Measurements from ENCODE around the gene HDC. TPM values are rescaled to one million over a fixed set of nuclear protein-coding genes. Genes with fewer than 3 reads are reported as not detected.

HDC gene
- total RNA-seq, 1 donor from 2014 or later: 8.1 TPM

DNA sequence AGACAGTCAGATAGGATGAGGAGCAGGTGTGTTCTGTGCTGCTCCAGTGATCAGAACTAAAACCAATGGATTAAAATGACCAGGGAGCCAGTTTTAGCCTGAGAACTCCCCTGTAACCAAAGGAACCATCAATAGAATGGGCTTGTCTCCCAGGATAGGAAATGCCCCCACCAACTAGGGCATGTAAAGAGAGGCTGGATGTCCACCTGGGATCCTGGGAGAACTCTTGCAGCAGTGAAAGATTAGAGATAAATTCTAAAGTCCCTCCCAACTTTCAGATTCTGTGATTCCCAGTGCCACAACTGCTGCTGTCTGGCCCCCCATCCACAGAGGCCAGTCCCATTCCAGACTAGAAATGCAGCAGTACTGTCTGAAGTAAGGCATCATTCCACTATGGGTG lies 33.8 kb downstream of the HDC start:
- no peak for DNase-seq (ENCODE audit: low spot score)
- intact Hi-C loops (cut with DNase I): no loop called here
- no peak for ATAC-seq

DNA sequence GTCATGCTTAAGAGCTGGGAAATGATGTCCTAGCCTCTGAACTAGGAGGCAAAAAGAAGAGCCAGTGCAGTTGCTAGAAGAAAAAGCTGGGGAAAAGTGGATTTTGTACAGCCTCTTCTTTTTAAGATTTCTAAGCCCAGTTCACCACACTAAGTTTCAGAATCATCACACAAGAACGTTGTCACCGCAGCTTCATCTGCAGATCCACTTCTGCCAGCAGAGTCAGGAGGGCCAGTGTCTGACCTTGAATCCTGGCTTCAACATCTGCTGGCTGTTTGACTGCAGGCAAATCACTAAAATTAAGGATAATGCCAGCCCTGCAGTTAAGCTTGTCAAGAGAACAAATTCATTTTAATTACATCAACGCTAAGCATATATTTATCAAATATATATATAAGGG lies 36.2 kb downstream of the HDC start:
- intact Hi-C loops (cut with DNase I): no loop called here
- DNase-seq (ENCODE audit: low spot score) (no peak), ATAC-seq (peak; percentile 66)

DNA sequence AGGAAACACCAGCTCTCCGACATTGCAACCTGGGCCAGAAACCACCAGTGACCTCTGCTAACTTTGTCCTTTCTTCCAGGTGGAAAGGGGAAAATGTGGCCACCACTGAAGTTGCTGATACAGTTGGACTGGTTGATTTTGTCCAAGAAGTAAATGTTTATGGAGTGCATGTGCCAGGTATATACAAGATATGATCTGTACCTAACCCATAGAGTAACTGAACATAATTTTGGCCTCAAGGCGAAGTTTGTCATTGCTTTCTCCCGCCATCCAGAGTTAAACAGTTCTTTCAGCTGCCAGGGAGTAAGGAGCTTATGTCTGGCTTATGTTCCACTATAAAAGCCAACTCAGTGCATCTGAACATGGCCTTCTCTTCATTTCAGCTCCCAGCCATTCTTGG lies 36.7 kb downstream of the HDC start:
- ATAC-seq (no peak), DNase-seq (ENCODE audit: low spot score) (no peak)
- intact Hi-C loops (cut with DNase I): no loop called here

DNA sequence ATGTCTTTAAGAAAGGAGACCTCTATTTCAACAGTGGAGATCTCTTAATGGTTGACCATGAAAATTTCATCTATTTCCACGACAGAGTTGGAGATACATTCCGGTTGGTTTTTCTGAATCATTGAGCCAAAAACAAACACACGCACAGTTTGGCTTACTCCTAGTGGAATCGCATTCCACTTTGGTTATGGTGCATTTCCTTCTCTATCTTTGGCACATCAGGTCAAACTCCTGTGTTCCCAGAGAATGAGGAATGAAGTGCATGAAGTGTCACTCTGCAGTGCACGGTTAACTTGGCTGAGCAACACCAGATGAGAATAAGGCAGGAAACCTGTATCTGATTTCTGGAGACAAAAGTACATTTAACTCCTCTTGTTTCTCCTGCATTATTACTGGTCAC lies 38.5 kb downstream of the HDC start:
- DNase-seq (ENCODE audit: low spot score): no peak
- intact Hi-C loops (cut with DNase I): no loop called here
- ATAC-seq: no peak

GRCh38 chr15:50225938-50226337 lies 39.6 kb downstream of the HDC start:
- no peak for DNase-seq (ENCODE audit: low spot score)
- intact Hi-C loops (cut with DNase I): no loop called here
- ATAC-seq: no peak

- ATAC-seq (no peak), DNase-seq (ENCODE audit: low spot score) (no peak)
- intact Hi-C loops (cut with DNase I): no loop called here
Measured at GRCh38 chr15:50225057-50225456, 40.5 kb downstream of the HDC start.

DNA sequence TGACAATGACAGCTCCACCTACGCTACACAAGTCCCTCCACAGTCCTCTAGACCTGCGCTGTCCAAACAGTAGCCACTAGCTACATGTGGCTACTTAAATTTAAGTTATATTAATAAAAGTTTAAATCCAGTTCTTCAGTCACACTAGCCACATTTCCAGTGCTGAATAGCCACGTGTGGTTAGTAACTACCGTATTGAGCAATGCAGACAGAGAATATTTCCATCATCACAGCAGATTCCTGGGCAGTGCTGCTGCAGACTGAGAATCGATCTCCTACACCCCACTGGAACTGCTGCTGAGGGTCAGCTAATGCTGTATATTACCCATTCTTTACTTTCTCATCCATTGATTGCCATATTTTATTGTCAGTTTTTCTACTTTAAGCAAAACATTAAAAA lies 40.9 kb downstream of the HDC start:
- DNase-seq (ENCODE audit: low spot score): no peak
- no peak for ATAC-seq
- intact Hi-C loops (cut with DNase I): no loop called here

DNA sequence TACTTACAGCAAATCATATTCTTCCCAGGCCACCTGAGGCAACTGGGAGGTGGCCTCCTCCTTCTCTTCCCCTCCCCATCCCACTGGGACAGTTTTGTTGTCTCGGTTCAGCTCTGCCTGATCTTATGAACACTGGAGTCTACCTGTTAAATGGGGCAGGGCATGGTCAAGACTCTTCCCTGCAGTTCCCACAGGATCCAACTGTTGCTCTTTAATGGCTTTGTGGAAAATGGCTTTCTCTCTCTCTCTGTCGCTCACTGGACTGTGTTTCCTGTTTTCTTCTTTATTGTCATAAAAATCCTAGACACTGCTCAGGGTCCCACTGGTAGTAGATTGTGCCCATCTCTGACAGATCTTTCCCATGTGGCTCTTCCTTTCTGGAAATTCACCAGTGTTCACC lies 43.3 kb downstream of the HDC start:
- ATAC-seq (no peak), DNase-seq (ENCODE audit: low spot score) (no peak)
- intact Hi-C loops (cut with DNase I): no loop called here

- ATAC-seq (no peak), DNase-seq (ENCODE audit: low spot score) (no peak)
- intact Hi-C loops (cut with DNase I): no loop called here
Measured at GRCh38 chr15:50219820-50220219, 45.7 kb downstream of the HDC start.

- intact Hi-C loops (cut with DNase I): no loop called here
- DNase-seq (ENCODE audit: low spot score) (no peak), ATAC-seq (no peak)
Measured at GRCh38 chr15:50218691-50219090, 46.8 kb downstream of the HDC start.

DNA sequence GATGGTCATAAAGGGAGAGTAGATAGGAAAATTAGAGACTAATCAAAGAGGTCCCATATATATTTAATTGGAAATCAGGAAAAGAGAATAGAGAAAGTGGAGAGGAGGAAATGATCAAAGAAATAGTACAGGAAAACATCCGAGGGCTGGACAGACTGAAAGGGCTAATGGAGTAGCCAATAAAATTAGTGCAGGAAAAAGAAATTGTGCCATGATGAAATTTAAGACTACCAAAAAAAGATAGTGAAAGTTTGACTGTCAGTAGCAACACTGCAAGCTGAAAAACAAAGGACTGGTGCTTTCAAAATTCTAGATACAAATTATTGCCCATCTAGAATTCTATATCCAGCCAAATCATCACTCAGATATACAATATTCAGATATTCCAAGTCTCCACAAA lies 47.2 kb downstream of the HDC start:
- intact Hi-C loops (cut with DNase I): no loop called here
- DNase-seq (ENCODE audit: low spot score) (no peak), ATAC-seq (no peak)

DNA sequence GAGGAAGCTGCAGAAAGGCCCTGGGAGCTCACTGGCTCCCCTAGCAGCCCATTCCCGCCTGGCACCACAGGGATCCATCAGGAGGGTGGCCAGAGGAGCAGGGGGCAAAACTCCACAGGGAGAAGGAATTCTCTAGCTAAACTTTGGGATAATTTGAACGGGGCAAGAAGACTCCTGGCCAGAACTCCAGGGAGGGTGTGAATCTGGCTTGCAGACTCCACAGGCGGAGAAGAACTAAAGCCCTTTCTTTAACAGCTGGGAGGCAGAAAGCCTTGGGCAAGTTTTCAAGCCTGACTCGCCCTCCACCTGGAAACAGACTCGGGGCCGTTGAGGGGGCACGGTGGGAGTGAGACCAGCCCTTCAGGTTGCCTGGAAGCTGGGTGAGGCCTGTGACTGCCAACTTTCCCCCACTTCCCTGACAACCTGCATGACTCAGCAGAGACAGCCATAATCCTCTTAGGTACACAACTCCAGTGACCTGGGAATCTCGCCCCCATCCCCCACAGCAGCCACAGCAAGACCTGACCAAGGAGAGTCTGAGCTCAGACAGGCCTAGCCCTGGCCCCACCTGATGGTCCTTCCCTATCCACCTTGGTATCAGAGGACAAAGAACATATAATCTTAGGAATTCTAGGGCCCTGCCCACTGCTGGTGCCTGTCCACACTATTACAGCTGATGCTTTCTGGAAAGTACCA lies 54.9 kb downstream of the HDC start:
- no peak for ATAC-seq
- intact Hi-C loops (cut with DNase I): no loop called here
- DNase-seq (ENCODE audit: low spot score): no peak

- intact Hi-C loops (cut with DNase I): no loop called here
- no peak for DNase-seq (ENCODE audit: low spot score)
- ATAC-seq: no peak
Measured at GRCh38 chr15:50209809-50210208, 55.7 kb downstream of the HDC start.

- DNase-seq (ENCODE audit: low spot score) (no peak), ATAC-seq (no peak)
- intact Hi-C loops (cut with DNase I): no loop called here
Measured at GRCh38 chr15:50206020-50206419, 59.5 kb downstream of the HDC start.

DNA sequence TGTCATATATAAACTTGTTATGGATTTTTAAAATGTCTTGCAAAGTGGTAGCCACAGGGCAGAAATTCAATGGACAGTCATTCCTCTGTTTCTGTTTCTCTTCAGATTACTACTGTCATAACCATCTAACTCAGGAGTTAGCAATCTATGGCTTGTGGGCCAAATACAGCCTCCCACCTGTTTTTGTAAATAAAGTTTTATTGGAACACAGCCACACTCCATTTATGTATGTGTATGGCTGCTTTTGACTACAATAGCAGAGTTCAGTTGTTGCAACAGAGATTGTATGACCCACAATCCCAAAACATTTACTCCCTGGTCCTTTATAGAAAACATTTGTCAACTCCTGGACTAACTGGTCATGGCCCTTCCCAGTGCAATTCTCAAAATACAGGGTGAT lies 63.5 kb downstream of the HDC start:
- intact Hi-C loops (cut with DNase I): no loop called here
- ATAC-seq (no peak), DNase-seq (ENCODE audit: low spot score) (no peak)

- no peak for DNase-seq (ENCODE audit: low spot score)
- intact Hi-C loops (cut with DNase I): no loop called here
- ATAC-seq: no peak
Measured at GRCh38 chr15:50192926-50193620, 72.5 kb downstream of the HDC start.

DNA sequence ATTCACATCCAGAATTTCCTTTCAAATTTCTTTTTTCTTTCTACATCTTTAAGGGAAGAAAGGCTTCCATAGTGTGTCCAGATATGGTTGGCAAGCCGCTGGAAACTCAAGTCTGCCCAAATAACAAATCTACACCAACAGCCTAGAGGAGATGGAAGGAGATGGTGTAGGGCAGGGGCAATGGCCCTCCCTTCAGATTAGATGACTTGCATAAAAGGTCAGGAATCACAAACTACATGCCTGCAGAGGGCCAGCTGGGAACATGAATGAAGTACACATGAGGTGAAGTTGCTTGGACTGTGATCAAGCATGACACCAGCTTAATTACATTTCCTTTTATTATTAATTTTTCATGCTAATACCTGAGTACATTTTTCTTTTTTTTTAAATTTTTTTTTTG lies 73.4 kb downstream of the HDC start:
- intact Hi-C loops (cut with DNase I): no loop called here
- no peak for ATAC-seq
- no peak for DNase-seq (ENCODE audit: low spot score)

All from sciatic nerve (tissue), 2 donors.